ENCODE data around the gene GNB1.

GNB1 gene

GRCh38 chr1:1815606-1816281, 75.1 kb downstream of the GNB1 start:
- no peak for DNase-seq

- DNase-seq, result no peak
Observed at GRCh38 chr1:1809489-1809888, 81.4 kb downstream of the GNB1 start.

GRCh38 chr1:1808206-1808605, 82.7 kb downstream of the GNB1 start:
- no peak for DNase-seq

- no peak for DNase-seq
Observed at GRCh38 chr1:1806890-1807289, 84.0 kb downstream of the GNB1 start.

- no peak for DNase-seq
Observed at GRCh38 chr1:1804301-1804700, 86.6 kb downstream of the GNB1 start.

- DNase-seq, result peak; percentile 44
Observed at GRCh38 chr1:1802871-1803270, 88.0 kb downstream of the GNB1 start.

GRCh38 chr1:1799716-1800115, 91.2 kb downstream of the GNB1 start:
- no peak for DNase-seq

GRCh38 chr1:1797731-1798341, 93.1 kb downstream of the GNB1 start:
- no peak for DNase-seq

GRCh38 chr1:1796466-1796865, 94.4 kb downstream of the GNB1 start:
- DNase-seq, result no peak

- no peak for DNase-seq
Observed at GRCh38 chr1:1794999-1795398, 95.9 kb downstream of the GNB1 start.

- DNase-seq, result no peak
Observed at GRCh38 chr1:1793481-1794244, 97.2 kb downstream of the GNB1 start.

GRCh38 chr1:1788646-1789431, 102.0 kb downstream of the GNB1 start:
- peak; percentile 59 for DNase-seq

GRCh38 chr1:1788136-1788535, 102.8 kb downstream of the GNB1 start:
- DNase-seq, result no peak

GRCh38 chr1:1786836-1787605, 103.9 kb downstream of the GNB1 start:
- DNase-seq, result no peak

- no peak for DNase-seq
Observed at GRCh38 chr1:1785666-1786065, 105.2 kb downstream of the GNB1 start.

- no peak for DNase-seq
Observed at GRCh38 chr1:1784933-1785332, 106.0 kb downstream of the GNB1 start.

GRCh38 chr1:1783320-1783719, 107.6 kb downstream of the GNB1 start:
- DNase-seq, result no peak

- DNase-seq, result peak; percentile 59
Observed at GRCh38 chr1:1782399-1783221, 108.3 kb downstream of the GNB1 start.

- DNase-seq, result peak; percentile 23
Observed at GRCh38 chr1:1781526-1781903, 109.4 kb downstream of the GNB1 start.

- DNase-seq, result peak; percentile 17
Observed at GRCh38 chr1:1780598-1781525, 110.0 kb downstream of the GNB1 start.

All from hematopoietic multipotent progenitor cell treated with erythropoietin and hydrocortisone succinate and interleukin-3 and kit ligand, for 6 days (in vitro differentiated cells).